Measurements from ENCODE around the gene ZBED4. TPM values are rescaled to one million over a fixed set of nuclear protein-coding genes. Genes with fewer than 3 reads are reported as not detected.

Gene ZBED4
- total RNA-seq, 2 experiments from 2014 or later, result 17.3 to 17.4 TPM

- DNase-seq (no peak), ATAC-seq (no peak)
- Mint-ChIP-seq H3K4me1 (peaks cover 27% of the 10 kb centered on the region), H3K36me3 (ENCODE audit: low read depth) (peaks cover 11% of the 10 kb centered on the region), H3K9me3 (ENCODE audit: low read depth) (no peaks in the 10 kb centered on the region), H3K27me3 (no peaks in the 10 kb centered on the region), H3K27ac (no peak overlapping the region), H3K4me3 (peak overlapping the region; percentile 20)
- ChIA-PET POLR2A (no interaction called here), CTCF (interaction anchor here (1.0 to 2.0 kb wide), 2 partner anchors 73 to 109 kb away, joined by 3 to 8 read pairs; no protein-coding TSS in a partner anchor)
- intact Hi-C loops (cut with DNase I, micrococcal nuclease), result no loop called here
Measured at GRCh38 chr22:49920859-49921258, 67.2 kb downstream of the ZBED4 start.

- Mint-ChIP-seq H3K9me3 (ENCODE audit: low read depth) (no peaks in the 10 kb centered on the region), H3K27me3 (no peaks in the 10 kb centered on the region), H3K36me3 (ENCODE audit: low read depth) (peaks cover 11% of the 10 kb centered on the region), H3K4me3 (no peak overlapping the region), H3K27ac (no peak overlapping the region), H3K4me1 (peaks cover 32% of the 10 kb centered on the region)
- ChIA-PET CTCF (no interaction called here), POLR2A (interaction anchor here (0.5 kb wide), 1 partner anchor 234 kb away, joined by 5 read pairs; no protein-coding TSS in a partner anchor)
- intact Hi-C loops (cut with DNase I, micrococcal nuclease), result no loop called here
- no peak for ATAC-seq
- no peak for DNase-seq
Measured at GRCh38 chr22:49921508-49922278, 68.0 kb downstream of the ZBED4 start.

GRCh38 chr22:49922484-49922883 is 68.8 kb downstream of the ZBED4 start:
- Mint-ChIP-seq H3K4me3 (no peak overlapping the region), H3K27ac (no peak overlapping the region), H3K36me3 (ENCODE audit: low read depth) (peaks cover 11% of the 10 kb centered on the region), H3K27me3 (no peaks in the 10 kb centered on the region), H3K4me1 (peaks cover 29% of the 10 kb centered on the region), H3K9me3 (ENCODE audit: low read depth) (no peaks in the 10 kb centered on the region)
- ChIA-PET POLR2A (no interaction called here), CTCF (no interaction called here)
- intact Hi-C loops (cut with DNase I, micrococcal nuclease), result no loop called here
- DNase-seq (no peak), ATAC-seq (no peak)

- no peak overlapping the region for H3K27ac Mint-ChIP-seq
- CTCF ChIA-PET, result interaction anchor here (1.1 kb wide), 1 partner anchor 107 kb away, joined by 3 read pairs; no protein-coding TSS in a partner anchor
- peaks cover 11% of the 10 kb centered on the region for H3K36me3 Mint-ChIP-seq (ENCODE audit: low read depth)
- POLR2A ChIA-PET, result no interaction called here
- no peaks in the 10 kb centered on the region for H3K27me3 Mint-ChIP-seq
- ATAC-seq (no peak), DNase-seq (no peak)
- intact Hi-C loops (cut with DNase I, micrococcal nuclease), result no loop called here
- H3K9me3 Mint-ChIP-seq (ENCODE audit: low read depth), result no peaks in the 10 kb centered on the region
- peaks cover 29% of the 10 kb centered on the region for H3K4me1 Mint-ChIP-seq
- H3K4me3 Mint-ChIP-seq, result no peak overlapping the region
Measured at GRCh38 chr22:49922926-49923325, 69.3 kb downstream of the ZBED4 start.

GRCh38 chr22:49923445-49923844 is 69.8 kb downstream of the ZBED4 start:
- Mint-ChIP-seq H3K4me1 (peaks cover 29% of the 10 kb centered on the region), H3K27me3 (no peaks in the 10 kb centered on the region), H3K36me3 (ENCODE audit: low read depth) (peaks cover 11% of the 10 kb centered on the region), H3K4me3 (no peak overlapping the region), H3K27ac (peak overlapping the region; percentile 13), H3K9me3 (ENCODE audit: low read depth) (no peaks in the 10 kb centered on the region)
- ChIA-PET CTCF (interaction anchor here (1.1 kb wide), 1 partner anchor 107 kb away, joined by 3 read pairs; no protein-coding TSS in a partner anchor), POLR2A (no interaction called here)
- peak; percentile 49 for DNase-seq
- intact Hi-C loops (cut with DNase I, micrococcal nuclease), result no loop called here
- no peak for ATAC-seq

- Mint-ChIP-seq H3K36me3 (ENCODE audit: low read depth) (peaks cover 11% of the 10 kb centered on the region), H3K27ac (peak overlapping the region; percentile 13)
- intact Hi-C loops (cut with DNase I, micrococcal nuclease), result no loop called here
Measured at GRCh38 chr22:49924113-49924833, 70.6 kb downstream of the ZBED4 start.

GRCh38 chr22:49925525-49926128 is 72.0 kb downstream of the ZBED4 start:
- H3K36me3 Mint-ChIP-seq (ENCODE audit: low read depth), result peaks cover 11% of the 10 kb centered on the region
- POLR2A ChIA-PET, result interaction anchor here (0.5 to 1.0 kb wide), 4 partner anchors 36 to 71 kb away, joined by 3 to 5 read pairs (median 3); no protein-coding TSS in a partner anchor
- H3K4me1 Mint-ChIP-seq, result peaks cover 26% of the 10 kb centered on the region
- no peaks in the 10 kb centered on the region for H3K9me3 Mint-ChIP-seq (ENCODE audit: low read depth)
- DNase-seq, result peak; percentile 78
- H3K4me3 Mint-ChIP-seq, result peak overlapping the region; percentile 74
- peak; percentile 70 for ATAC-seq
- intact Hi-C loops (cut with DNase I, micrococcal nuclease), result no loop called here
- no peaks in the 10 kb centered on the region for H3K27me3 Mint-ChIP-seq
- CTCF ChIA-PET, result interaction anchor here (1.2 kb wide), 1 partner anchor 105 kb away, joined by 12 read pairs; no protein-coding TSS in a partner anchor
- peak overlapping the region; percentile 90 for H3K27ac Mint-ChIP-seq

More at GRCh38 chr22:49924113-49924833, 70.6 kb downstream of the ZBED4 start:
- ATAC-seq (no peak), DNase-seq (no peak)
- no peaks in the 10 kb centered on the region for H3K9me3 Mint-ChIP-seq (ENCODE audit: low read depth)
- ChIA-PET CTCF (interaction anchor here (1.1 kb wide), 1 partner anchor 106 kb away, joined by 3 read pairs; no protein-coding TSS in a partner anchor), POLR2A (no interaction called here)
- H3K4me3 Mint-ChIP-seq, result no peak overlapping the region
- H3K4me1 Mint-ChIP-seq, result peaks cover 29% of the 10 kb centered on the region
- H3K27me3 Mint-ChIP-seq, result no peaks in the 10 kb centered on the region

- Mint-ChIP-seq H3K9me3 (ENCODE audit: low read depth) (no peaks in the 10 kb centered on the region), H3K4me1 (peaks cover 38% of the 10 kb centered on the region), H3K27ac (peak overlapping the region; percentile 53), H3K36me3 (ENCODE audit: low read depth) (peaks cover 9% of the 10 kb centered on the region), H3K4me3 (no peak overlapping the region), H3K27me3 (no peaks in the 10 kb centered on the region)
- intact Hi-C loops (cut with DNase I, micrococcal nuclease), result no loop called here
- CTCF ChIA-PET, result interaction anchor here (0.8 kb wide), 2 partner anchors 60 to 104 kb away, joined by 3 to 4 read pairs; no protein-coding TSS in a partner anchor
- ATAC-seq (no peak), DNase-seq (no peak)
- POLR2A ChIA-PET, result no interaction called here
Measured at GRCh38 chr22:49926916-49927315, 73.3 kb downstream of the ZBED4 start.

GRCh38 chr22:49927483-49928184 is 74.0 kb downstream of the ZBED4 start:
- DNase-seq (no peak), ATAC-seq (no peak)
- no peaks in the 10 kb centered on the region for H3K27me3 Mint-ChIP-seq
- H3K9me3 Mint-ChIP-seq (ENCODE audit: low read depth), result no peaks in the 10 kb centered on the region
- ChIA-PET POLR2A (no interaction called here), CTCF (interaction anchor here (0.5 to 0.8 kb wide), 4 partner anchors 8 to 161 kb away, joined by 3 to 4 read pairs (median 3); no protein-coding TSS in a partner anchor)
- no peak overlapping the region for H3K4me3 Mint-ChIP-seq
- intact Hi-C loops (cut with DNase I, micrococcal nuclease), result no loop called here
- peaks cover 40% of the 10 kb centered on the region for H3K4me1 Mint-ChIP-seq
- peak overlapping the region; percentile 82 for H3K27ac Mint-ChIP-seq
- H3K36me3 Mint-ChIP-seq (ENCODE audit: low read depth), result peaks cover 9% of the 10 kb centered on the region

GRCh38 chr22:49928185-49928495 is 74.5 kb downstream of the ZBED4 start:
- intact Hi-C loops (cut with DNase I, micrococcal nuclease), result no loop called here
- POLR2A ChIA-PET, result no interaction called here
- H3K27me3 Mint-ChIP-seq, result no peaks in the 10 kb centered on the region
- CTCF ChIA-PET, result interaction anchor here (0.8 kb wide), 1 partner anchor 161 kb away, joined by 3 read pairs; no protein-coding TSS in a partner anchor
- peaks cover 11% of the 10 kb centered on the region for H3K36me3 Mint-ChIP-seq (ENCODE audit: low read depth)
- peaks cover 45% of the 10 kb centered on the region for H3K4me1 Mint-ChIP-seq
- ATAC-seq (no peak), DNase-seq (no peak)
- no peaks in the 10 kb centered on the region for H3K9me3 Mint-ChIP-seq (ENCODE audit: low read depth)
- H3K27ac Mint-ChIP-seq, result no peak overlapping the region
- no peak overlapping the region for H3K4me3 Mint-ChIP-seq
